GM13977 (cell line): ENCODE measurements around the gene CACNA1I.

Experiments
- DNase-seq: peaks from one replicate; pipeline ENCODE4 v3.0.0; 2012; ENCODE audit warnings: low spot score
- CTCF ChIP-seq: IDR thresholded peaks from 2 replicates; pipeline ENCODE4 v1.5.1; 2012; ENCODE audit warnings: mild to moderate bottlenecking, control low read depth; ENCODE audit not compliant: insufficient read depth; ENCODE audit errors: extremely low read depth, missing control alignments
- in situ Hi-C: fragments of 300-500 bp; cut with MboI; formaldehyde crosslinking; loops from one replicate; pipeline ENCODE4 v1.12.0; 2022; ENCODE audit warnings: low sequenced_read_pairs, low pct_unique_long_range_greater_than_20kb, mixed read lengths, inconsistent platforms; ENCODE audit not compliant: unreplicated experiment

The CACNA1I gene

GRCh38 chr22:39526736-39527171 lies 43.8 kb upstream of the CACNA1I start:
- DNase-seq, result no peak
- no peak for TF ChIP-seq CTCF
- in situ Hi-C loops, result no loop called here

GRCh38 chr22:39527481-39527961 lies 43.0 kb upstream of the CACNA1I start:
- no peak for DNase-seq
- TF ChIP-seq CTCF, result no peak
- in situ Hi-C loops, result no loop called here

GRCh38 chr22:39528080-39528661 lies 42.4 kb upstream of the CACNA1I start:
- DNase-seq, result no peak
- no peak for TF ChIP-seq CTCF

GRCh38 chr22:39528681-39529486 lies 41.7 kb upstream of the CACNA1I start:
- DNase-seq, result peak; percentile 88
- in situ Hi-C loops, result no loop called here
- TF ChIP-seq CTCF, result peak; percentile 100

More at GRCh38 chr22:39528080-39528661, 42.4 kb upstream of the CACNA1I start:
- in situ Hi-C loops, result no loop called here

GRCh38 chr22:39529487-39529851 lies 41.1 kb upstream of the CACNA1I start:
- in situ Hi-C loops, result no loop called here
- no peak for TF ChIP-seq CTCF
- DNase-seq, result no peak

GRCh38 chr22:39530116-39530515 lies 40.4 kb upstream of the CACNA1I start:
- DNase-seq, result no peak
- TF ChIP-seq CTCF, result no peak
- in situ Hi-C loops, result loop anchor here (10.0 kb wide), 2 partner anchors 505 to 825 kb away; no protein-coding TSS in a partner anchor
